ENCODE measurements around the gene ACTR10. TPM values are rescaled to one million over a fixed set of nuclear protein-coding genes. Genes with fewer than 3 reads are reported as not detected.
"Not testable (repeated sequence)": the region's sequence is repeated elsewhere in the genome, so short reads cannot be mapped to it uniquely, and the experiment has no call there.

Gene ACTR10
- total RNA-seq, 4 donors from 2014 or later = 70.6 to 104 (median 88.8) TPM

DNA sequence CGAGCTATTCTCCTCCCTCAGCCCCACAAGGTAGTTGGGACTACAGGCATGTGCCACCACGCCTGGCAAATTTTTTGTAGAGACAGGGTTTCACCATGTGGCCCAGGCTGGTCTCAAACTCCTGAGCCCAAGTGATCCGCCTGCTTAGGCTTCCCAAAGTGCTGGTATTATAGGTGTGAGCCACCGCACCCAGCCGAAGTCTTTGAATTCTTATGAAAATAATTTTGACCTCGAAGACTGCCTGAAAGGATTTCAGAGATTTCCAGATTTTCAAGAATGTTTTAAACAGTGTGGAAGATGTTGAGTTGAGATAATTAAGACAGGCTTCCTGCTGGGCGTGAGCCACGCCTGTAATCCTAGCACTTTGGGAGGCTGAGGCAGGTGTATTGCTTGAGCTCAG is 49.7 kb downstream of the ACTR10 start:
- in situ Hi-C loops (cut with MboI; ENCODE audit: low sequenced_read_pairs in 4 of 4) (loop anchor here in 3 of 4 donors (10.0 kb wide), 1 partner anchor 45 kb away; the partner anchor contains the start of gene ARID4A (in 3 of the 3)), intact Hi-C loops (cut with DNase I; ENCODE audit: low total_unique reads) (no loop called here)
- Histone ChIP-seq H3K36me3 (peaks cover 0 to 61% of the 10 kb centered on the region in 2 donors), H3K9me3 (no peaks in the 10 kb centered on the region), H3K27ac (peak overlapping the region in 1 of 4 donors; percentile 7), H3K27me3 (no peaks in the 10 kb centered on the region), H3K4me1 (peaks cover 23 to 30% of the 10 kb centered on the region in 2 donors), H3K4me3 (no peak overlapping the region)
- TF ChIP-seq, protein P1, sequence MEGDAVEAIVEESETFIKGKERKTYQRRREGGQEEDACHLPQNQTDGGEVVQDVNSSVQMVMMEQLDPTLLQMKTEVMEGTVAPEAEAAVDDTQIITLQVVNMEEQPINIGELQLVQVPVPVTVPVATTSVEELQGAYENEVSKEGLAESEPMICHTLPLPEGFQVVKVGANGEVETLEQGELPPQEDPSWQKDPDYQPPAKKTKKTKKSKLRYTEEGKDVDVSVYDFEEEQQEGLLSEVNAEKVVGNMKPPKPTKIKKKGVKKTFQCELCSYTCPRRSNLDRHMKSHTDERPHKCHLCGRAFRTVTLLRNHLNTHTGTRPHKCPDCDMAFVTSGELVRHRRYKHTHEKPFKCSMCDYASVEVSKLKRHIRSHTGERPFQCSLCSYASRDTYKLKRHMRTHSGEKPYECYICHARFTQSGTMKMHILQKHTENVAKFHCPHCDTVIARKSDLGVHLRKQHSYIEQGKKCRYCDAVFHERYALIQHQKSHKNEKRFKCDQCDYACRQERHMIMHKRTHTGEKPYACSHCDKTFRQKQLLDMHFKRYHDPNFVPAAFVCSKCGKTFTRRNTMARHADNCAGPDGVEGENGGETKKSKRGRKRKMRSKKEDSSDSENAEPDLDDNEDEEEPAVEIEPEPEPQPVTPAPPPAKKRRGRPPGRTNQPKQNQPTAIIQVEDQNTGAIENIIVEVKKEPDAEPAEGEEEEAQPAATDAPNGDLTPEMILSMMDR (IDR thresholded peaks at IDR 0.05 in 4 of 5, conservative IDR thresholded peaks at IDR 0.05 in 1 of 5) = no peak
- no peak for TF ChIP-seq POLR2A (IDR thresholded peaks at IDR 0.05)
- ATAC-seq (no peak), DNase-seq (no peak)

DNA sequence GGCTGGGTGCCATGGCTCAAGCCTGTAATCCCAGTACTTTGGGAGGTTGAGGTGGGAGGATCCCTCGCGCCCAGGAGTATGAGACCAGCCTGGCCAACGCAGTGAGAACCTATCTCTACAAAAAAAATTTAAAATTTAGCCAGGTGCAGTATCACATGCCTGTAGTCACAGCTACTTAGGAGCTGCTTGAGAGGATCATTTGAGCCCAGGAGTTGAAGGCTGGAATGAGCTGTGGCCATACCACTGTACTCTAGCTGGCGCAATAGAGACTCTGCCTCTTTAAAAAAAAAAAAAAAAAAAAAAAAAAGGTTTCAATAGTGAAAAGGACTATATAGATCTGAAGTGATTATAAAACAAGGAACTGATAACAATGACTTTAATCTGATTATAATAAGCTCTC is 58.2 kb downstream of the ACTR10 start:
- in situ Hi-C loops (cut with MboI; ENCODE audit: low sequenced_read_pairs in 4 of 4) = no loop called here
- ATAC-seq = no peak

DNA sequence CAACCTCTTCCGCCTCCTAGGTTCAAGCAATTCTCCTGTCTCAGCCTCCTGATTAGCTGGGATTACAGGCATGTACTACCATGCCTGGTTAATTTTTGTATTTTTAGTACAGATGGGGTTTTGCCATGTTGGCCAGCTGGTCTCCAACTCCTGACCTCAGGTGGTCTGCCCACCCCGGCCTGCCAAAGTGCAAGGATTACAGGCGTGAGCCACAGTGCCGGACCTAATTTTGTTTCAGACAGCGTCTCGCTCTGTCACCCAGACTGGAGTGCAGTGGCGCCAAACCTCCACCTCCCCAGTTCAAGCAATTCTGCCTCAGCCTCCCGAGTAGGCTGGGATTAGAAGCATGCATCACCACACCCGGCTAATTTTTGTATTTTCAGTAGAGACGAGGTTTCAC is 62.1 kb downstream of the ACTR10 start:
- ATAC-seq; intact Hi-C loops (cut with DNase I; ENCODE audit: low total_unique reads): not testable (repeated sequence)

More for the DNA sequence above, 58.2 kb downstream of the ACTR10 start:
- intact Hi-C loops (cut with DNase I; ENCODE audit: low total_unique reads) = no loop called here
- no peaks in the 10 kb centered on the region for H3K4me1 ChIP-seq
- H3K27ac ChIP-seq = no peak overlapping the region
- TF ChIP-seq POLR2A (IDR thresholded peaks at IDR 0.05) = no peak
- TF ChIP-seq, protein P1 (IDR thresholded peaks at IDR 0.05 in 4 of 5, conservative IDR thresholded peaks at IDR 0.05 in 1 of 5) = no peak
- H3K9me3 ChIP-seq = no peaks in the 10 kb centered on the region
- DNase-seq = no peak
- H3K27me3 ChIP-seq = no peaks in the 10 kb centered on the region
- no peak overlapping the region for H3K4me3 ChIP-seq
- H3K36me3 ChIP-seq = peaks cover 3 to 96% of the 10 kb centered on the region in 2 donors

GRCh38 chr14:58265401-58265800 is 65.5 kb downstream of the ACTR10 start:
- ATAC-seq (no peak), DNase-seq (no peak)
- intact Hi-C loops (cut with DNase I; ENCODE audit: low total_unique reads) = no loop called here
- Histone ChIP-seq H3K4me3 (no peak overlapping the region), H3K4me1 (no peaks in the 10 kb centered on the region), H3K36me3 (peaks cover 10 to 99% of the 10 kb centered on the region in 2 donors), H3K9me3 (no peaks in the 10 kb centered on the region), H3K27ac (no peak overlapping the region), H3K27me3 (no peaks in the 10 kb centered on the region)
- in situ Hi-C loops (cut with MboI; ENCODE audit: low sequenced_read_pairs in 4 of 4) = no loop called here
- no peak for TF ChIP-seq POLR2A (IDR thresholded peaks at IDR 0.05)
- TF ChIP-seq, protein P1 (IDR thresholded peaks at IDR 0.05 in 4 of 5, conservative IDR thresholded peaks at IDR 0.05 in 1 of 5) = no peak

More for the DNA sequence above, 62.1 kb downstream of the ACTR10 start:
- H3K9me3 ChIP-seq; H3K4me1 ChIP-seq; H3K4me3 ChIP-seq; in situ Hi-C loops (cut with MboI; ENCODE audit: low sequenced_read_pairs in 4 of 4); DNase-seq; H3K27ac ChIP-seq; H3K27me3 ChIP-seq: not testable (repeated sequence)
- H3K36me3 ChIP-seq = peaks cover 13 to 97% of the 10 kb centered on the region in 2 donors

DNA sequence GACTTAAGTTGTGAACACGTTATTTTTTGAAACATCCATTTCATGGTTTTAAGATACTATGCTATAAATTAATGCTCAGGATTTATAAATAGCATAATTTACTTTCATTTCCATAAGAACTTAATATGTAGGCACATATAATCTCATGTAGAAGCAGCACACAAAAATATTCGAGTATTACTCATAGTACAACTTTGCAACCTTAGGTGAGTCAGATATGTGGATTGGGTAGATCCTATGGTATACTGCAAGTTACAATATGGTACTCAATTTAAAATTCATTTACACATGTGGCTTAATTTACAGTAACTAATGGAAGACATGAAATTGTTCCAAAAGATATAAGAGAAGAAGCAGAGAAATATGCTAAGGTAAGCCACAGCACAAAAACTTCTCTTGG is 70.7 kb downstream of the ACTR10 start:
- intact Hi-C loops (cut with DNase I; ENCODE audit: low total_unique reads) = no loop called here
- Histone ChIP-seq H3K4me3 (no peak overlapping the region), H3K9me3 (no peaks in the 10 kb centered on the region), H3K27ac (no peak overlapping the region), H3K36me3 (peaks cover 4 to 82% of the 10 kb centered on the region in 2 donors), H3K27me3 (no peaks in the 10 kb centered on the region), H3K4me1 (no peaks in the 10 kb centered on the region)
- DNase-seq (no peak), ATAC-seq (no peak)
- TF ChIP-seq, protein P1 (IDR thresholded peaks at IDR 0.05 in 4 of 5, conservative IDR thresholded peaks at IDR 0.05 in 1 of 5) = no peak
- in situ Hi-C loops (cut with MboI; ENCODE audit: low sequenced_read_pairs in 4 of 4) = no loop called here

Data from gastrocnemius medialis (tissue), 4 donors.